ENCODE measurements around the gene THSD4.
"Not testable (repeated sequence)": the region's sequence is repeated elsewhere in the genome, so short reads cannot be mapped to it uniquely, and the experiment has no call there.

DNA sequence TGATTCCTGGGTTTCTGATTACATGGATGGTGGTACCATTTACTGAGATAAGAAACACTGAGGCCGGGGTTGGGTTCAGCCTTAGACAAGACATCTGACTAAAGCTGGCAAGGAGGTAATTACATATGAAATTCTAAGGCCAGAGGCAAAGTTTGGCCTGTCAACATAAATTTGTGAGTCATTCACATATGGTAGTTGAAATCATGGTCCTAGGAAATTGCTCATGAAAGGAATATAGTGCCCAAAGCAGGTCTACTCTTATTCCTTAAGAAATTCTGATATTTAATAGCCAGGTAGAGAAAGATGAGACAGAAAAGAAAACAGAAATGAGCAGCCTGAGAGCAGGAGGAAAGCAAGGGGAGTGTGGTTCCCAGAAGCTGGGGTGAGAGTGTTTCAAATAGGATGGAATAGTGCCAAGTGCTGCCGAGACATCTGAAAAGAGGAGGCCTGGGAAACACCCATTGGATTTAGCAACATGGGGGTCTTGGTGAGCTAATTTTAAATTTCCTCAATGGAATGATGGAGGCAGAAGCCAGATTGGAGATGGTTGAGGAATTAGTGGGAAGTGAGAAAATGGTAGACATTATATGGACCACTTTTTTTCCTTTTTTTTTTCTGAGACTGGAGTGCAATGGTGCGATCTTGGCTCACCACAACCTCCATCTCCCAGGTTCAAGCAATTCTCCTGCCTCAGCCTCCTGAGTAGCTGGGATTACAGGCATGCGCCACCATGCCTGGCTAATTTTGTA lies 610.1 kb downstream of the THSD4 start:
- TF ChIP-seq, protein P1, sequence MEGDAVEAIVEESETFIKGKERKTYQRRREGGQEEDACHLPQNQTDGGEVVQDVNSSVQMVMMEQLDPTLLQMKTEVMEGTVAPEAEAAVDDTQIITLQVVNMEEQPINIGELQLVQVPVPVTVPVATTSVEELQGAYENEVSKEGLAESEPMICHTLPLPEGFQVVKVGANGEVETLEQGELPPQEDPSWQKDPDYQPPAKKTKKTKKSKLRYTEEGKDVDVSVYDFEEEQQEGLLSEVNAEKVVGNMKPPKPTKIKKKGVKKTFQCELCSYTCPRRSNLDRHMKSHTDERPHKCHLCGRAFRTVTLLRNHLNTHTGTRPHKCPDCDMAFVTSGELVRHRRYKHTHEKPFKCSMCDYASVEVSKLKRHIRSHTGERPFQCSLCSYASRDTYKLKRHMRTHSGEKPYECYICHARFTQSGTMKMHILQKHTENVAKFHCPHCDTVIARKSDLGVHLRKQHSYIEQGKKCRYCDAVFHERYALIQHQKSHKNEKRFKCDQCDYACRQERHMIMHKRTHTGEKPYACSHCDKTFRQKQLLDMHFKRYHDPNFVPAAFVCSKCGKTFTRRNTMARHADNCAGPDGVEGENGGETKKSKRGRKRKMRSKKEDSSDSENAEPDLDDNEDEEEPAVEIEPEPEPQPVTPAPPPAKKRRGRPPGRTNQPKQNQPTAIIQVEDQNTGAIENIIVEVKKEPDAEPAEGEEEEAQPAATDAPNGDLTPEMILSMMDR (conservative IDR thresholded peaks at IDR 0.05; ENCODE audit: low read length), result not testable (repeated sequence)
- TF ChIP-seq EZH2phosphoT487 (IDR thresholded peaks at IDR 0.05; ENCODE audit: borderline replicate concordance), result not testable (repeated sequence)

All from Loucy (cell line).